IPS-20b (cell line): Measurements from ENCODE around the gene SLC23A2.
"Not testable (repeated sequence)": the region's sequence is repeated elsewhere in the genome, so short reads cannot be mapped to it uniquely, and the experiment has no call there.

Experiments used
- H3K27ac ChIP-seq: one replicate; pipeline ENCODE4 v1.5.1; 2013; ENCODE audit warnings: low read length
- H3K27me3 ChIP-seq: 2 replicates; pipeline ENCODE4 v1.6.1; 2013; ENCODE audit warnings: mild to moderate bottlenecking, low read length, inconsistent platforms; ENCODE audit not compliant: insufficient read depth
- H3K36me3 ChIP-seq: 2 replicates; pipeline ENCODE4 v1.6.1; 2013; ENCODE audit warnings: low read depth, mild to moderate bottlenecking, inconsistent platforms, low read length, moderate library complexity; ENCODE audit not compliant: insufficient read depth
- H3K4me1 ChIP-seq: 2 replicates; pipeline ENCODE4 v1.6.1; 2013; ENCODE audit warnings: mild to moderate bottlenecking, control low read depth, inconsistent platforms, low read length, moderate library complexity; ENCODE audit not compliant: insufficient read depth
- H3K4me3 ChIP-seq: 2 replicates; pipeline ENCODE4 v1.5.1; 2013; ENCODE audit warnings: mild to moderate bottlenecking, low read length, inconsistent platforms
- H3K9ac ChIP-seq: 2 replicates; pipeline ENCODE4 v1.6.1; 2013; ENCODE audit warnings: low read depth, mild to moderate bottlenecking, inconsistent platforms, low read length, moderate library complexity
- H3K9me3 ChIP-seq: 2 replicates; pipeline ENCODE4 v1.6.1; 2013; ENCODE audit warnings: mild to moderate bottlenecking, low read depth, low read length, inconsistent platforms; ENCODE audit not compliant: insufficient read depth

The SLC23A2 gene

GRCh38 chr20:5031206-5031557 lies 29.9 kb upstream of the SLC23A2 start:
- Histone ChIP-seq H3K9ac (no peak overlapping the region), H3K27me3 (no peaks in the 10 kb centered on the region), H3K4me3 (no peak overlapping the region), H3K36me3 (no peaks in the 10 kb centered on the region), H3K4me1 (no peaks in the 10 kb centered on the region), H3K27ac (no peak overlapping the region), H3K9me3 (no peaks in the 10 kb centered on the region)

DNA sequence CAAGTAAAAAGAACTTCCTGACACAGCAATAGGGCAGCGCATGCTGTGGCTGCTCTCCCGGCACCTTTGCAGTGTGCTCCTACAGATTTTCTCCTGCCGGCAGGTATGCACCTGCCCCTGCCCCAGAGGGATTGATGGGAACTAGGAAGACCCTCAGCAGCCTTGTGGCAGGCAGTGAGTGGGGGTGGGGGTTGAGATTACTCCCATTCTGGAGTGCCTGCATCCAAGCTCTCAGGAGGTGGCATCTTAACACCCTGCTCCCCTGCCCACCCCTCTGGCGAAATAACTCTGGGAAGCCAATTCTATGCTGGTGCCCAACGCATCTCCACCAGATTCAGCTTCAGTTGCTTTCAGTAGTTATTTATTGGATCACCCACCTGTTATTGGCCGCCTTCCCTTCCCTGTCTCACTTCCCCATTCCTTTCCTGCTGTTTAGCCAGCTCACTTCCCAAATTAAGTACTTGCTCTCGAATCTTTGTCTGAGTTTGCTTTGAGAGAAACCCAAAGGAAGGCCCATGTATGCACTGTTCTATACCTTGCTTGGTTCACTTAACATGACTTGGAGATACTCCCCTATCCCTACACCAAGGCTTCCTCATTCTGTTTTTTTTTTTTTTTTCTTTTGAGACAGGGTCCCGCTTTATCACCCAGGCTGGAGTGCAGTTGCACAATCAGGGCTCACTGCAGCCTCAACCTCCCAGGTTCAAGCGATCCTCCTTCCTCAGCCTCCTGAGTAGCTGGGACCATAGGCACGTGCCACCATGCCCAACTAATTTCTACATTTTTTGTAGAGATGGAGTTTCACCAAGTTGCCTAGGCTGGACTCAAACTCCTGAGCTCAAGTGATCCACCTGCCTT lies 29.3 kb upstream of the SLC23A2 start:
- Histone ChIP-seq H3K4me3 (no peak overlapping the region), H3K9me3 (no peaks in the 10 kb centered on the region), H3K4me1 (no peaks in the 10 kb centered on the region), H3K27me3 (no peaks in the 10 kb centered on the region), H3K36me3 (no peaks in the 10 kb centered on the region), H3K9ac (no peak overlapping the region), H3K27ac (no peak overlapping the region)

GRCh38 chr20:5028258-5029059 lies 27.1 kb upstream of the SLC23A2 start:
- H3K9me3 ChIP-seq, H3K27ac ChIP-seq, H3K27me3 ChIP-seq, H3K4me1 ChIP-seq, H3K9ac ChIP-seq, H3K36me3 ChIP-seq, H3K4me3 ChIP-seq: not testable (repeated sequence)

- no peak overlapping the region for H3K9ac ChIP-seq
- no peaks in the 10 kb centered on the region for H3K27me3 ChIP-seq
- H3K27ac ChIP-seq = no peak overlapping the region
- H3K4me3 ChIP-seq = no peak overlapping the region
- no peaks in the 10 kb centered on the region for H3K4me1 ChIP-seq
- H3K9me3 ChIP-seq = no peaks in the 10 kb centered on the region
- H3K36me3 ChIP-seq = no peaks in the 10 kb centered on the region
Measured at GRCh38 chr20:5024982-5025381, 23.7 kb upstream of the SLC23A2 start.

GRCh38 chr20:5024103-5024502 lies 22.8 kb upstream of the SLC23A2 start:
- Histone ChIP-seq H3K9me3 (no peaks in the 10 kb centered on the region), H3K4me1 (no peaks in the 10 kb centered on the region), H3K4me3 (no peak overlapping the region), H3K9ac (no peak overlapping the region), H3K27me3 (no peaks in the 10 kb centered on the region), H3K27ac (no peak overlapping the region), H3K36me3 (no peaks in the 10 kb centered on the region)

DNA sequence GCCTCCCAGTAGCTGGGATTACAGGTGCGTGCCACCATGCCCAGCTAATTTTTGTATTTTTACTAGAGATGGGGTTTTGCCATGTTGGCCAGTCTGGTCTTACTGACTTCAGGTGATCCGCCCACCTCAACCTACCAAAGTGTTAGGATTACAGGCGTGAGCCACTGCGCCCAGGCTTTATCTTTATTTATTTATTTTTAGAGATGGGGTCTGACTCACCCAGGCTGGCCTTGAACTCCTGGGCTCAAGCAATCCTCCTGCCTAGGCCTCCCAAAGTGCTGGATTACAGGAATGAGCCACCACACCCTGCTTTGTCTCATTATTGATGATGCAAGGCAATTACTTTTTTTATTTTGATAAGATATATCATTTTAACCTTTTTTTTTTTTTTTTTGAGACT lies 21.9 kb upstream of the SLC23A2 start:
- not testable (repeated sequence) for H3K4me3 ChIP-seq, H3K36me3 ChIP-seq, H3K27ac ChIP-seq, H3K27me3 ChIP-seq, H3K4me1 ChIP-seq, H3K9me3 ChIP-seq, H3K9ac ChIP-seq

GRCh38 chr20:5020760-5021159 lies 19.4 kb upstream of the SLC23A2 start:
- Histone ChIP-seq H3K4me3 (no peak overlapping the region), H3K27ac (no peak overlapping the region), H3K36me3 (no peaks in the 10 kb centered on the region), H3K9ac (no peak overlapping the region), H3K4me1 (no peaks in the 10 kb centered on the region), H3K9me3 (no peaks in the 10 kb centered on the region), H3K27me3 (no peaks in the 10 kb centered on the region)

DNA sequence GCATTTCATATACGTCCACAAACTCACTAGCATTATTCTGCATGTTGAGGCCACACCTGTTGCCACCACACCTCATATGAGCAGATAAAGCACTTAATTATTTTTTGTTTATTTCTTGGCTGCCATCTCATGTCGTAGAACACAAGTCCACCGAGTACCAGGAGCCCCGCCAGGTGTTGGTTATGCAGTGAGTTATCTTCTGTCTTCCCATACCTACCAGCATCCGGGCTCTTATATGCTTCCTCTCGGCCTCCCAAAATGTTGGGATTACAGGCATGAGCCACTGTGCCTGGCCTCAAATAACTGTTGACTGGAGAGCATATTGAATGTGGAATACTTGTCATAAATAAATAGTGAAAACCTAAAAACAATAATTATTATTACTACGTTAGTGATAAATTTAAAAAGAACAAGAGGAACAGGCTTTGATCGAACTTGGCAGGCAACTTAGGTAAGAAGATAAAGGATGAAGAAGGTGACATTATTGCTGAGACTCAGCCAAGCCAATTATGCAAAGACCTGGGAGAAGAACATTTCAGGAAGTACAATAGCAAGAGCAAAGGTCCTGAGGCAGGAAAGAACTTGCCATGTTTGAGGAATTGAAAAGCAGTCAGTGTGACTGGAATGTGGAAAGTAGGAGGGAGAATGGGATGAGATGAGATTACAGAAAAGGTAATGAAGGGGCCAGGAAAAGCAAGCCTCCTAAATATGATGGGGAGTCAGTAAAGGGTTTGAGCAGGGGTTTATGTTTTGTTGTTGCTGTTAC lies 12.6 kb upstream of the SLC23A2 start:
- Histone ChIP-seq H3K9me3 (no peaks in the 10 kb centered on the region), H3K9ac (no peak overlapping the region)

GRCh38 chr20:5008759-5009158 lies 7.4 kb upstream of the SLC23A2 start:
- Histone ChIP-seq H3K27me3 (no peaks in the 10 kb centered on the region), H3K4me3 (no peak overlapping the region), H3K27ac (no peak overlapping the region), H3K36me3 (no peaks in the 10 kb centered on the region), H3K4me1 (no peaks in the 10 kb centered on the region), H3K9ac (no peak overlapping the region), H3K9me3 (no peaks in the 10 kb centered on the region)

More for the DNA sequence above, 12.6 kb upstream of the SLC23A2 start:
- no peaks in the 10 kb centered on the region for H3K4me1 ChIP-seq
- no peaks in the 10 kb centered on the region for H3K36me3 ChIP-seq
- no peak overlapping the region for H3K4me3 ChIP-seq
- H3K27me3 ChIP-seq = no peaks in the 10 kb centered on the region
- no peak overlapping the region for H3K27ac ChIP-seq

DNA sequence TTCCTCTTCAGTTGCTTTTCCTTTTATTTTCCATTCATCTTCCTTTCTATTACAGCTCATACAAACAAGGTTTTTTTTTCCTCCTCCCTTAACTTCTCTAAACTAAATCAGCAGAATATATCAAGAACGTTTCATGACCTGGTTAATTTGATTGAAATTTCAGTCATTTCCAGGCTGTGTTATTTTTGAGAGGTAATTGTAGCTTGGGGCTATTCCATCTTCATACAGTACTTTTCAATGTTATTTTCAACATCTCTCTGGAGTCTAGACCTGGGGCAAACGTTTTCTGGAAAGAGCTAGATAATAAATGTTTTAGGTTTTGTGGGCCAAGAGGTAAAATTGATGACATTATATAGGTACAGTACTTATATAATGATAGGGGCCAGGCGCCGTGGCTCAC lies 4.0 kb upstream of the SLC23A2 start:
- peaks cover 19% of the 10 kb centered on the region for H3K27me3 ChIP-seq
- H3K9me3 ChIP-seq = no peaks in the 10 kb centered on the region
- H3K27ac ChIP-seq = no peak overlapping the region
- no peaks in the 10 kb centered on the region for H3K36me3 ChIP-seq
- H3K4me1 ChIP-seq = peaks cover 3% of the 10 kb centered on the region; the same call in 1 of the 2 replicates
- no peak overlapping the region for H3K4me3 ChIP-seq
- H3K9ac ChIP-seq = no peak overlapping the region

GRCh38 chr20:5004825-5005224 lies 3.5 kb upstream of the SLC23A2 start:
- H3K4me3 ChIP-seq, H3K9me3 ChIP-seq: not testable (repeated sequence)

More at GRCh38 chr20:5004825-5005224, 3.5 kb upstream of the SLC23A2 start:
- not testable (repeated sequence) for H3K36me3 ChIP-seq, H3K9ac ChIP-seq, H3K27ac ChIP-seq, H3K4me1 ChIP-seq
- H3K27me3 ChIP-seq = peaks cover 24% of the 10 kb centered on the region
